Endometrial microvascular endothelial cells (primary cell): ENCODE data around the gene TTC28. TPM values are rescaled to one million over a fixed set of nuclear protein-coding genes. Genes with fewer than 3 reads are reported as not detected.
"Not testable (repeated sequence)": the region's sequence is repeated elsewhere in the genome, so short reads cannot be mapped to it uniquely, and the experiment has no call there.

Source experiments
- in situ Hi-C: cut with HindIII; loops from 2 replicates; pipeline ENCODE4 v1.10.0; 2017; ENCODE audit warnings: low sequenced_read_pairs, low pct_unique_long_range_greater_than_20kb; ENCODE audit errors: inconsistent ontology term
- total RNA-seq: library from RNA; depleted of rRNA; stranded (reverse); fragments of >200 nt; gene quantifications from one replicate; pipeline ENCODE4 v1.2.3, GENCODE V29; 2015; ENCODE audit errors: inconsistent ontology term

TTC28 gene
- total RNA-seq, 1 donor from 2014 or later, result 8.2 TPM

DNA sequence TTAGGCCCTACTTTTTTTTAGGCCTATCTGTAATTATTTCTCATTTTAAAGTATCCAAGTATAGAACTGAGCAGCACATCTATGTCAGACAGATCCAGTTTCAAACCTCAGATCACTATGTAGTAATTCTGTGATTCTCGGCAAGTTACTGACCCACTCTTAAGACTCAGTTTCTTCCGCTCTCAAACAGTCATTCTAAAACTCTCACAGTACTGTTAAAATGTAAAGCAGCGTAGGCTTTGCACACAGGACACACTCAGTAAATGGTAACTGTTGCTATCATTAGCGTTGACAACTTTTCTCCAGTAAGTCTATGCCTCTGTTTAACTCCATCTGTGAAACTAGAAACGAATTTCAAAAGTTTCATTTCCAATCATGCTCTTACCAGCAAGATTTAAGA is 277.1 kb downstream of the TTC28 start:
- in situ Hi-C loops, result no loop called here

DNA sequence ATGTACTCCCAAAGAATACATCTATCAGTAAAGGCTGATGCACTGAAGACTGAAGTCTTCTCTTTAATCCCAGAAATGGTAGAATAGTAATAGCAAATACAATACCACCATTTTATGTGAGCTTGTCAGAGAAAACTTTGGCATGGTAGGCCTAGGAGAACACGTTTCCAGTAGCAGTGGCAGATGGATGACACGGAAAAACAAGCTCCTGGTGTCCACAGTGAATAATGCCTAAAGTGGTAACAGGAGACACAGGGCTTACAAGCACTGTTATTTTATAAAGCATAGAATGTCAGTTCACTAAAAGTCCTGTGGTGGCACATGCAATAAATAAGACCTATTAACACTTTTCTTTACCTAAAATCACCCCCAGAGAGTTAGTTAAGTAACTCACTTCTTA is 277.6 kb downstream of the TTC28 start:
- in situ Hi-C loops, result no loop called here

DNA sequence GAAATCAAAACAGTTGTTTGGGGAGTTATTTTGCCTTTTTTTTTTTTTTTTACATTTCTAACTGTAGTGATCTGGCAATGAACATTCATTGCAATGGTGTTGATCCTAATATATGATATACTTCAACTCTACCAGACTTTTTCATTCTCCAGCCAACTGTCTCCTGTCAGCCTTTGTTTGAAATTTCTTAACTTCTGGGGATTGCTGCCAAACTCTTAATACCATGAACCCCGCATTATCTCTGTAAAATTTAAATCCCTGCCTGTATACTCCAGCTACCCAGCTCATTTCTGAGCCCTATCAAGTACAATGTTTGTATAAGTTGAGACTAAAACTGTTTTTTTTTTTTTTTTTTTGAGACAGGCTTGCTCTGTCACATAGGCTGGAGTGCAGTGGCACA is 280.7 kb downstream of the TTC28 start:
- in situ Hi-C loops, result no loop called here

DNA sequence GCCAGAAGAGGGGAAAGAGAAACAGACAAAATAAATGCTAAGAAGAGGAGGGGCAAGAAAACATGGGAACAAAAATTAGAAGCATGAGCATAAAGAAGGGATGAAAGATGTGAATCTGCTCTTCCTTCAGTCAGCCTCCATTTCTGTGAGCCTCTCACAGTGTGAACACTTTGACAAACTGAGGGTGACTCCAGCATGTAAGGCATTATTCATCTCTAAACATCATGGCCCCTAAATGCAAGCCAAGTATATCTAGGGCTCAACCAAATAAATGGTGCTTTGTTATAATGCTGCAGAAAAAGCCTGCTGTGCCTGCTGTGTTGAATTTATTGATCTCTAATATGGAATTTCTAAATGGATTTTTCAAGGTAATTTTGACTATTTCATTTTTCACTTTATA is 281.3 kb downstream of the TTC28 start:
- in situ Hi-C loops, result no loop called here

DNA sequence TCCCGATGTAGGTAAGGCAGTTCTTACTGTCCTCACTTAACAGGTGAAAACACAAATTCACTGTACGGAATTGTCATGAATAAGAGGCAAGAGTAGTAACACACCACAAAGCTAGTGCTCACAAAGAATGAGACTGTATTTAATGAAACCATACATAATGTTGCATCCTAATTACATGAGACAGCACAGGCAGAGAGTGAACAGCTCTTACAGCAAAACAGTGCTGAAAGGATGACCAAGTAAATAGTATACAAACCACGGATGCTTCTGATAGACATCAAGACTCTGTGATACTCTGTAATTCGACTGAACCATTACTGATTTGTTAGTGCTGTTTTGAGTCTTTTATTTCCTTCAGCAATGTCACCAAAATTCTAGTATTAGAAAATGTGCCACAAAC is 282.3 kb downstream of the TTC28 start:
- in situ Hi-C loops, result no loop called here

GRCh38 chr22:28395920-28396753 is 283.5 kb downstream of the TTC28 start:
- in situ Hi-C loops, result no loop called here

GRCh38 chr22:28395520-28395919 is 284.1 kb downstream of the TTC28 start:
- in situ Hi-C loops, result no loop called here

DNA sequence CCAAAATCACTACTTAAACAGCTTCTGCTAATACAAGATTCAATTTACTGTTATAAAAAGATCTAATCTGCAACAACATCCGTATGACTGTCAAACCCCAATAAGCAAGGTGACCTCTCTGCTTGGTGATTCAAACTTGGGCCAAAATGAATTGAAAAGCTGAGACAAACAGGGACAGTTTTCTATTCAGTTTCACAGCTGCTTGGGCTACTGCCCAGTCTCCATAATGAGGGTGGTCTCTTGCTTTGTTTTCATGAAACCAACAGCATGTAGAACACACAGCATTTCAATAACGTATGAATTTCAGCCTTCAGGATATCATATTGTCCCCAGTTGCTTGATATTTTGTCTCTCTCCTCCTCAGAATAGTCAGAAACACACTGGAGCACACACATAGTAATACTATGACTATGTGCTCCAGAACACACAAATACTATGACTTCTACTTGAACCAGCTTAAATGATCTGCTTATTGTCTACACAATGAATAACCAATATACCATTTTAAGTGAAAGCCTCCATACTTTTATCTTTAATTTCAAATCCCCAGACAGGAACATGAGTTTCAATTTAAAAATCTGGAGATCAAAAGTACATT is 285.0 kb downstream of the TTC28 start:
- in situ Hi-C loops, result no loop called here

DNA sequence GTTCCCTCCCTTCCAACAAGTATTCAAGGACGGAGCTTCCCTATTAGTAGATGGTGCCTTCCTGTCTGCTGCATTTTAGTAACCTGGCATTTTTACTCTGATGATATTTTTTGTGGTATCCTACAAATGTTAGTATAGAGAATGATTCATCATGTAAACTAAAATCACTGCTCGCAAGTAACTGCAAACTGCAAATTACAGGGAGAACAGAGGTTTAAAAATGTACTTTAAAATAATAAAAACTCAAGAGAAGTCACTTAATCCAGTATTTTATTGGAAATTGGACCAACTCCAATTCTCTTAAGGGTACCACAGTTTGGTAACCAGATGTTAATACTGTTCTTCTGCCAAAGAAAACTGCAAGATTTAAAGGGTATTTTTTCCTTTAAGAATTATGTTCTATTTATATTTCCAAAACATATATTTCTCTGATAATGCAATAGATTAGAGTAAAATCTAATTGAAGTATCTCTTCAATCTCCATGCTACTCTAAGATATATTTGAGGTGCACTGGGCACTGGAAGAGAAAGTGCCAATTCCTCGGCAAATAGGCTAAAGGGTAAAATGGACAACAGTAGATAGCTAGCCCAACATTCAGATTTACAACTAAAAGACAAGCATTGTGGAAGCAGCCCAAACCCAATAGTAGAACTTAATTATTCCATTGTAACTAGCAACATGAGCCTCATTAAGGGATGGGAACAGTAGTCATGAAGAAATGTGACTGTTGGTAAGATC is 298.0 kb downstream of the TTC28 start:
- in situ Hi-C loops, result no loop called here

DNA sequence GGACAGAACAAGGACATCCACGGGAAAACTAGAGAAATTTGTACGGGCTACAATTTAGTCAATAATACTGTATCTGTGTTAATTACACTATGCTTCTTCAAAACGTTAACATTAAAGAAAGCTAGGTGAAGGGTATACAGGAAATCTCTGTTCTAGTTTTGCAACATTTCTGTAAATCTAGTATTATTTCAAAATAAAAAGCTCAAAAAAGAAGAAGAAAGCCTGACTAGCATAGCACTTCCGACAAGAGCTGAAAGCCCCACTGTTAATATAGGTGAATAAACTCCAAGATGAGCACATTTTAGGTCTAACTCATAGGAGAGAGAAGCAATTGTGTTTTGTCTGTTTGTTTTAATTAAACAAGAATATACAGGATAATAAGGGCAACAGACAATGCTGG is 299.7 kb downstream of the TTC28 start:
- in situ Hi-C loops, result no loop called here

GRCh38 chr22:28379075-28379779 is 300.4 kb downstream of the TTC28 start:
- in situ Hi-C loops, result no loop called here

GRCh38 chr22:28375761-28376534 is 303.7 kb downstream of the TTC28 start:
- in situ Hi-C loops, result no loop called here

- in situ Hi-C loops, result no loop called here
Observed at GRCh38 chr22:28373831-28374230, 305.8 kb downstream of the TTC28 start.

GRCh38 chr22:28369854-28370253 is 309.8 kb downstream of the TTC28 start:
- in situ Hi-C loops, result no loop called here

DNA sequence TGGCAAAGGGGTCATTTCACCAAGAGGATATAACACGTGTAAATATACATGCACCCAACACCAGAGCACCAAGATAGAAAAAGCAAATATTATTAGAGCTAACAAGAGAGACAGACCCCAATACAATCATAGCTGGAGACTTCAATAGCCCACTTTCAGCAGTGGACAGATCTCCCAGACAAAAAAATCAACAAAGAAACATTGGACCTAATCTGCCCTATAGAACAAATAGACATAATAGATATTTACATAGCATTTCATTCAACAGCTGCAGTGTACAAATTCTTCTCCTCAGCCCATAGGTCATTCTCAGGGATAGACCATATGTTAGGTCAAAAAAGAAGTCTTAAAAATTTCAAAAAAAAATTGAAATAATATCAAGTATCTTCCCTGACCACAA is 312.8 kb downstream of the TTC28 start:
- in situ Hi-C loops, result no loop called here

- in situ Hi-C loops, result no loop called here
Observed at GRCh38 chr22:28365371-28365770, 314.3 kb downstream of the TTC28 start.

DNA sequence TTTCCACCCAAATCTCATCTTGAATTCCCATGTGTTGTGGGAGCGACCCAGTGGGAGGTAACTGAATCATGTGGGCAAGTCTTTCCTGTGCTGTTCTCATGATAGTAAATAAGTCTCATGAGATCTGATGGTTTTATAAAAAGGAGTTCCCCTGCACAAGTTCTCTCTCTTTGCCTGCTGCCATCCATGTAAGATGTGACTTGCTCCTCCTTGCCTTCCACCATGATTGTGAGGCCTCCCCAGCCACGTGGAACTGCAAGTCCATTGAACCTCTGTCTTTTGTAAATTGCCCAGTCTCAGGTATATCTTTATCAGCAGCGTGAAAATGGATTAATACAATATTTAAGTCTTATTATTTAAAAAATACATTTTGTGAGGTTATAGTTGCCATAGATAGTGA is 315.5 kb downstream of the TTC28 start:
- in situ Hi-C loops, result not testable (repeated sequence)

DNA sequence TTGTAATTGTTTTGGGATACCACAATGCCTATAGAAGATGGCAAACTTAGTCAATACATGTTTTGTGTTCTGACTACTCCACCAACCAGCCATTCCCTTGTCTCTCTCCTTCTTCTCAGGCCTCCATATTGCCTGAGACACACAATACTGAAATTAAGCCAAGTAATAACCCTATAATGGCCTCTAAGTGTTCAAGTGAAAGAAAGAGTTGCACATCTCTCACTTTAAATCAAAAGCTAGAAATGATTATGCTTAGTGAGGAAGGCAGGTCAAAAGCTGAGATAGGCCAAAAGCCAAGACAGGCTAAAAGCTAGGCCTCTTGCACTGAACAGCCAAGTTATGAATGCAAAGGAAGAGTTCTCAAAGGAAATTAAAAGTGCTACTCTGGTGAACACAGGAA is 318.7 kb downstream of the TTC28 start:
- in situ Hi-C loops, result no loop called here

DNA sequence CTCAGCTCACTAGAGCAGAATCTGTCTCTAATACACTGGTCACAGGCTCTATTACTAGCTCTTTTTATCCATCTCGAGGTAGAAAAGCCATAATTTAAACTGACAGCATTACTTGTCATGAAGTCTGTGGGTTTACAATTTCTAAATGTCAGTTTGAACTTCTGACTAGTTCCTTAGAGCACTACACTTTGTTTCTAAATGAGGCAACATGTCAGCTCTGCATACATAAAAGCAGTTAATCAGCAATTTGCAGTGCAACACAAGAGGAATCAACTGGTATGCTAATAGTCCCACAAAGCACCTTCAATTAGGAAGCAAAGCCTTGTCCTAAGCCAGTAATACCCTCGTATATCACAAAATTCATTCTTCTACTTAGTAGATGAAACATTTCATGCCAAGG is 321.3 kb downstream of the TTC28 start:
- in situ Hi-C loops, result no loop called here
